Gastrocnemius medialis (tissue), 4 donors: ENCODE results near the gene PACSIN2.

Experiments
- POLR2A ChIP-seq, 2 donors: fragments of 450-650 bp; IDR thresholded peaks; one replicate each; pipeline ENCODE4 v1.6.1; 2017; ENCODE audit warnings: antibody characterized with exemption in 2 of 2, mild to moderate bottlenecking in 2 of 2, moderate library complexity in 2 of 2
- TF ChIP-seq, protein P1 (sequence below), 5 experiments: fragments of 450-650 bp in 3 of 5; fragments of 200-600 bp in 2 of 5; sonication (generic) in 2 of 5; IDR thresholded peaks in 4 of 5; conservative IDR thresholded peaks in 1 of 5; 1 replicate in 4 of 5; 2 replicates in 1 of 5; pipeline ENCODE4 v1.5.1; 2016 to 2019; ENCODE audit warnings: antibody characterized with exemption in 5 of 5, mild to moderate bottlenecking in 3 of 5, moderate library complexity in 3 of 5

DNA sequence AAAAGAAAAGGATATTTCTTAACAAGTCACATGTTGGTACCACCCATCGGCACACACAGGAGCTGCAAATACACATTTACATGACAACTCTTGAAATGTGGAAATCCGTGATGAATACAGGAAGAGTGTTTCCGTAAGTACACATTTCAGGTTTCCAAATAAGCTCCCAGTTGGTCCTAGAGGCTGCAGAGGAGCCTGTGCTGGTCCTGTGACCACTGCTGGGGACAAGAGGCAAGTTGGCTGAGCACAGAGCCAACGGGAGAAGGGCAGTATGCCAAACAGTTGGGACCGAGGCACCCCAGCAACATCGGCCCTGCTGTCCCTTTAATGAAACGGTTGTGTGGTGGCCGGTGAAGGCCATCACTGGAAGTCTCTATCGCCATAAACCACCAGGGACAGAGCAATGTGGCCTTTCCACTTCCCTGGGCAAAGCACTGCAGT lies 119.4 kb downstream of the PACSIN2 start:
- no peak for TF ChIP-seq POLR2A (IDR thresholded peaks at IDR 0.05)
- TF ChIP-seq, protein P1, sequence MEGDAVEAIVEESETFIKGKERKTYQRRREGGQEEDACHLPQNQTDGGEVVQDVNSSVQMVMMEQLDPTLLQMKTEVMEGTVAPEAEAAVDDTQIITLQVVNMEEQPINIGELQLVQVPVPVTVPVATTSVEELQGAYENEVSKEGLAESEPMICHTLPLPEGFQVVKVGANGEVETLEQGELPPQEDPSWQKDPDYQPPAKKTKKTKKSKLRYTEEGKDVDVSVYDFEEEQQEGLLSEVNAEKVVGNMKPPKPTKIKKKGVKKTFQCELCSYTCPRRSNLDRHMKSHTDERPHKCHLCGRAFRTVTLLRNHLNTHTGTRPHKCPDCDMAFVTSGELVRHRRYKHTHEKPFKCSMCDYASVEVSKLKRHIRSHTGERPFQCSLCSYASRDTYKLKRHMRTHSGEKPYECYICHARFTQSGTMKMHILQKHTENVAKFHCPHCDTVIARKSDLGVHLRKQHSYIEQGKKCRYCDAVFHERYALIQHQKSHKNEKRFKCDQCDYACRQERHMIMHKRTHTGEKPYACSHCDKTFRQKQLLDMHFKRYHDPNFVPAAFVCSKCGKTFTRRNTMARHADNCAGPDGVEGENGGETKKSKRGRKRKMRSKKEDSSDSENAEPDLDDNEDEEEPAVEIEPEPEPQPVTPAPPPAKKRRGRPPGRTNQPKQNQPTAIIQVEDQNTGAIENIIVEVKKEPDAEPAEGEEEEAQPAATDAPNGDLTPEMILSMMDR (IDR thresholded peaks at IDR 0.05 in 4 of 5, conservative IDR thresholded peaks at IDR 0.05 in 1 of 5), result no peak
